Measurements from ENCODE around the gene RNF167.

Gene RNF167

GRCh38 chr17:4939796-4940554 is at the start of gene RNF167, which contains the start of gene SLC25A11:
TSS of gene RNF167 (plus strand) at chr17:4940268. CDS start at chr17:4940910, 642 bp downstream.
TSS of gene SLC25A11 (minus strand) at chr17:4940046. CDS start at chr17:4939910, 136 bp downstream.
- H3K36me3 ChIP-seq (ENCODE audit: insufficient read depth, insufficient read length, low read length): peaks cover 76% of the 10 kb centered on the region
- DNase-seq (ENCODE audit: low read depth, low spot score): peak; percentile 95
- H3K9me3 ChIP-seq (ENCODE audit: insufficient read depth, low read length): no peaks in the 10 kb centered on the region
- H3K27me3 ChIP-seq (ENCODE audit: insufficient read depth, insufficient read length): no peaks in the 10 kb centered on the region
- peak within 1 kb of the TSS; percentile 99 for H3K9ac ChIP-seq (ENCODE audit: insufficient read length, low read depth)
- H3K4me1 ChIP-seq (ENCODE audit: insufficient read depth, insufficient read length): peaks cover 5% of the 10 kb centered on the region
- peak within 1 kb of the TSS; percentile 91 for H3K4me3 ChIP-seq (ENCODE audit: insufficient read length, low read depth)
- TF ChIP-seq SUZ12 (IDR thresholded peaks at IDR 0.05; ENCODE audit: extremely low read depth, insufficient read depth, insufficient read length): no peak
- no peak for TF ChIP-seq ZNF274 (IDR thresholded peaks at IDR 0.05; ENCODE audit: low read depth, low read length)
- no peak for TF ChIP-seq YY1 (IDR thresholded peaks at IDR 0.05; ENCODE audit: insufficient read depth, insufficient read length)

GRCh38 chr17:4891411-4892410 is 48.4 kb upstream of the RNF167 start:
- no peak for DNase-seq (ENCODE audit: low read depth, low spot score)
- Histone ChIP-seq H3K4me3 (ENCODE audit: insufficient read length, low read depth) (no peak overlapping the region), H3K4me1 (ENCODE audit: insufficient read depth, insufficient read length) (peaks cover 4% of the 10 kb centered on the region), H3K9me3 (ENCODE audit: insufficient read depth, low read length) (no peaks in the 10 kb centered on the region), H3K36me3 (ENCODE audit: insufficient read depth, insufficient read length, low read length) (peaks cover 70% of the 10 kb centered on the region), H3K27me3 (ENCODE audit: insufficient read depth, insufficient read length) (no peaks in the 10 kb centered on the region), H3K9ac (ENCODE audit: insufficient read length, low read depth) (no peak overlapping the region)
- TF ChIP-seq SUZ12 (IDR thresholded peaks at IDR 0.05; ENCODE audit: extremely low read depth, insufficient read depth, insufficient read length) (no peak), ZNF274 (IDR thresholded peaks at IDR 0.05; ENCODE audit: low read depth, low read length) (no peak), YY1 (IDR thresholded peaks at IDR 0.05; ENCODE audit: insufficient read depth, insufficient read length) (no peak)

GRCh38 chr17:4892499-4893221 is 47.4 kb upstream of the RNF167 start:
- Histone ChIP-seq H3K9me3 (ENCODE audit: insufficient read depth, low read length) (no peaks in the 10 kb centered on the region), H3K27me3 (ENCODE audit: insufficient read depth, insufficient read length) (no peaks in the 10 kb centered on the region), H3K4me1 (ENCODE audit: insufficient read depth, insufficient read length) (peaks cover 8% of the 10 kb centered on the region), H3K36me3 (ENCODE audit: insufficient read depth, insufficient read length, low read length) (peaks cover 65% of the 10 kb centered on the region), H3K9ac (ENCODE audit: insufficient read length, low read depth) (no peak overlapping the region), H3K4me3 (ENCODE audit: insufficient read length, low read depth) (no peak overlapping the region)
- no peak for DNase-seq (ENCODE audit: low read depth, low spot score)
- no peak for TF ChIP-seq ZNF274 (IDR thresholded peaks at IDR 0.05; ENCODE audit: low read depth, low read length)
- no peak for TF ChIP-seq SUZ12 (IDR thresholded peaks at IDR 0.05; ENCODE audit: extremely low read depth, insufficient read depth, insufficient read length)
- no peak for TF ChIP-seq YY1 (IDR thresholded peaks at IDR 0.05; ENCODE audit: insufficient read depth, insufficient read length)

- TF ChIP-seq YY1 (IDR thresholded peaks at IDR 0.05; ENCODE audit: insufficient read depth, insufficient read length) (no peak), ZNF274 (IDR thresholded peaks at IDR 0.05; ENCODE audit: low read depth, low read length) (no peak), SUZ12 (IDR thresholded peaks at IDR 0.05; ENCODE audit: extremely low read depth, insufficient read depth, insufficient read length) (no peak)
- Histone ChIP-seq H3K27me3 (ENCODE audit: insufficient read depth, insufficient read length) (no peaks in the 10 kb centered on the region), H3K9me3 (ENCODE audit: insufficient read depth, low read length) (no peaks in the 10 kb centered on the region), H3K4me1 (ENCODE audit: insufficient read depth, insufficient read length) (peaks cover 8% of the 10 kb centered on the region), H3K36me3 (ENCODE audit: insufficient read depth, insufficient read length, low read length) (peaks cover 66% of the 10 kb centered on the region), H3K4me3 (ENCODE audit: insufficient read length, low read depth) (no peak overlapping the region), H3K9ac (ENCODE audit: insufficient read length, low read depth) (no peak overlapping the region)
- no peak for DNase-seq (ENCODE audit: low read depth, low spot score)
These were observed 46.8 kb upstream of the RNF167 start for GRCh38 chr17:4893272-4893671.

GRCh38 chr17:4893721-4894560 is 46.1 kb upstream of the RNF167 start:
- no peak for DNase-seq (ENCODE audit: low read depth, low spot score)
- no peak for TF ChIP-seq YY1 (IDR thresholded peaks at IDR 0.05; ENCODE audit: insufficient read depth, insufficient read length)
- TF ChIP-seq ZNF274 (IDR thresholded peaks at IDR 0.05; ENCODE audit: low read depth, low read length): no peak
- TF ChIP-seq SUZ12 (IDR thresholded peaks at IDR 0.05; ENCODE audit: extremely low read depth, insufficient read depth, insufficient read length): no peak
- no peaks in the 10 kb centered on the region for H3K9me3 ChIP-seq (ENCODE audit: insufficient read depth, low read length)
- H3K36me3 ChIP-seq (ENCODE audit: insufficient read depth, insufficient read length, low read length): peaks cover 72% of the 10 kb centered on the region
- H3K4me3 ChIP-seq (ENCODE audit: insufficient read length, low read depth): no peak overlapping the region
- H3K9ac ChIP-seq (ENCODE audit: insufficient read length, low read depth): no peak overlapping the region
- H3K4me1 ChIP-seq (ENCODE audit: insufficient read depth, insufficient read length): peaks cover 8% of the 10 kb centered on the region
- no peaks in the 10 kb centered on the region for H3K27me3 ChIP-seq (ENCODE audit: insufficient read depth, insufficient read length)

- Histone ChIP-seq H3K4me3 (ENCODE audit: insufficient read length, low read depth) (no peak overlapping the region), H3K27me3 (ENCODE audit: insufficient read depth, insufficient read length) (no peaks in the 10 kb centered on the region), H3K9me3 (ENCODE audit: insufficient read depth, low read length) (no peaks in the 10 kb centered on the region), H3K9ac (ENCODE audit: insufficient read length, low read depth) (no peak overlapping the region), H3K4me1 (ENCODE audit: insufficient read depth, insufficient read length) (peaks cover 8% of the 10 kb centered on the region), H3K36me3 (ENCODE audit: insufficient read depth, insufficient read length, low read length) (peaks cover 79% of the 10 kb centered on the region)
- TF ChIP-seq ZNF274 (IDR thresholded peaks at IDR 0.05; ENCODE audit: low read depth, low read length) (no peak), SUZ12 (IDR thresholded peaks at IDR 0.05; ENCODE audit: extremely low read depth, insufficient read depth, insufficient read length) (no peak), YY1 (IDR thresholded peaks at IDR 0.05; ENCODE audit: insufficient read depth, insufficient read length) (no peak)
- DNase-seq (ENCODE audit: low read depth, low spot score): no peak
These were observed 44.9 kb upstream of the RNF167 start for GRCh38 chr17:4895121-4895520.
